ENCODE data around the gene CD34.

- TF ChIP-seq, protein P1, sequence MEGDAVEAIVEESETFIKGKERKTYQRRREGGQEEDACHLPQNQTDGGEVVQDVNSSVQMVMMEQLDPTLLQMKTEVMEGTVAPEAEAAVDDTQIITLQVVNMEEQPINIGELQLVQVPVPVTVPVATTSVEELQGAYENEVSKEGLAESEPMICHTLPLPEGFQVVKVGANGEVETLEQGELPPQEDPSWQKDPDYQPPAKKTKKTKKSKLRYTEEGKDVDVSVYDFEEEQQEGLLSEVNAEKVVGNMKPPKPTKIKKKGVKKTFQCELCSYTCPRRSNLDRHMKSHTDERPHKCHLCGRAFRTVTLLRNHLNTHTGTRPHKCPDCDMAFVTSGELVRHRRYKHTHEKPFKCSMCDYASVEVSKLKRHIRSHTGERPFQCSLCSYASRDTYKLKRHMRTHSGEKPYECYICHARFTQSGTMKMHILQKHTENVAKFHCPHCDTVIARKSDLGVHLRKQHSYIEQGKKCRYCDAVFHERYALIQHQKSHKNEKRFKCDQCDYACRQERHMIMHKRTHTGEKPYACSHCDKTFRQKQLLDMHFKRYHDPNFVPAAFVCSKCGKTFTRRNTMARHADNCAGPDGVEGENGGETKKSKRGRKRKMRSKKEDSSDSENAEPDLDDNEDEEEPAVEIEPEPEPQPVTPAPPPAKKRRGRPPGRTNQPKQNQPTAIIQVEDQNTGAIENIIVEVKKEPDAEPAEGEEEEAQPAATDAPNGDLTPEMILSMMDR (IDR thresholded peaks at IDR 0.05; ENCODE audit: low read depth, low read length), result no peak
- TF ChIP-seq EZH2phosphoT487 (IDR thresholded peaks at IDR 0.05; ENCODE audit: low read depth), result no peak
Measured at GRCh38 chr1:207839083-207839413, 71.9 kb downstream of the CD34 start.
